Subcutaneous adipose tissue (tissue), 4 donors: ENCODE results near the gene LRMDA. TPM values are rescaled to one million over a fixed set of nuclear protein-coding genes. Genes with fewer than 3 reads are reported as not detected.

Experiments used
- total RNA-seq, 4 donors: library from RNA; depleted of rRNA; stranded (reverse); fragments of >200 nt; gene quantifications; one replicate each; pipeline ENCODE4 v1.1.0, GENCODE V29; 2016
- TF ChIP-seq, protein P1 (sequence below): fragments of 450-650 bp; IDR thresholded peaks from one replicate; pipeline ENCODE4 v1.5.1; 2016; ENCODE audit warnings: low read depth, mild to moderate bottlenecking, control low read depth, antibody characterized with exemption, moderate library complexity

Gene LRMDA
- total RNA-seq, 4 donors from 2014 or later: 17.4 to 92.1 (median 22.8) TPM

- TF ChIP-seq, protein P1, sequence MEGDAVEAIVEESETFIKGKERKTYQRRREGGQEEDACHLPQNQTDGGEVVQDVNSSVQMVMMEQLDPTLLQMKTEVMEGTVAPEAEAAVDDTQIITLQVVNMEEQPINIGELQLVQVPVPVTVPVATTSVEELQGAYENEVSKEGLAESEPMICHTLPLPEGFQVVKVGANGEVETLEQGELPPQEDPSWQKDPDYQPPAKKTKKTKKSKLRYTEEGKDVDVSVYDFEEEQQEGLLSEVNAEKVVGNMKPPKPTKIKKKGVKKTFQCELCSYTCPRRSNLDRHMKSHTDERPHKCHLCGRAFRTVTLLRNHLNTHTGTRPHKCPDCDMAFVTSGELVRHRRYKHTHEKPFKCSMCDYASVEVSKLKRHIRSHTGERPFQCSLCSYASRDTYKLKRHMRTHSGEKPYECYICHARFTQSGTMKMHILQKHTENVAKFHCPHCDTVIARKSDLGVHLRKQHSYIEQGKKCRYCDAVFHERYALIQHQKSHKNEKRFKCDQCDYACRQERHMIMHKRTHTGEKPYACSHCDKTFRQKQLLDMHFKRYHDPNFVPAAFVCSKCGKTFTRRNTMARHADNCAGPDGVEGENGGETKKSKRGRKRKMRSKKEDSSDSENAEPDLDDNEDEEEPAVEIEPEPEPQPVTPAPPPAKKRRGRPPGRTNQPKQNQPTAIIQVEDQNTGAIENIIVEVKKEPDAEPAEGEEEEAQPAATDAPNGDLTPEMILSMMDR: no peak
These were observed 583.8 kb downstream of the LRMDA start for GRCh38 chr10:76015245-76015644.

DNA sequence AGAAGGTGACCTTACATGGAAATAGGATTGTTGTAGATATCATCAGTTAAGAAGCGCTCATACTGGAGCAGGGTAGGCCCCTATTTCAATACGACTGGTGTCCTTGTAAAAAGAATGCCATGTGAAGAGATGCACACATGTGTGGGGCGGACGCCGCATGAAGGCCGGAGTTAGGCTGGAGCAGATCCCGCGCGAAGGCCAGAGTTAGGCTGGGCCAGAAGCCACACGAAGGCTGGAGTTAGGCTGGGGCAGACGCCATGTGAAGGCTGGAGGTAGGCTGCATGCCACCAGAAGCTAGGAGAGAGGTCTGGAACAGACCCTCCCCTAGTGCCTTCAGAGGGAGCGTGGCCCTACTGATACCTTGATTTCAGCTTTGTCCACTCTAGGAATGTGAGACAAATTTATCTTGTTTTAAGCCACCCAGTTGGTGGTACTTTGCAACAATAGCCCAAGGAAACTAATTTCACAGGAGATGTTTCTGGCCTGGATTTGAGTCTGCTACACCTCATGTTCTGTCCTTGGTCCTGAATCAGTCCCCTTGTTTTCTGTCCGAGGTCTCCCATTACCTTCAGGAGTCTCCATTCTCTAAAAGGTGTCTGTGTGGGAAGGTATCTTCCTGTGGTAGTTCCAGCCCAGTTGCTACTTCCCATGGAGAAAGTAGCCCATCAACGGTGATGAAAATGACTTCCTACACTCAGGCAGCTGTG lies 585.8 kb downstream of the LRMDA start:
- TF ChIP-seq, protein P1: no peak

DNA sequence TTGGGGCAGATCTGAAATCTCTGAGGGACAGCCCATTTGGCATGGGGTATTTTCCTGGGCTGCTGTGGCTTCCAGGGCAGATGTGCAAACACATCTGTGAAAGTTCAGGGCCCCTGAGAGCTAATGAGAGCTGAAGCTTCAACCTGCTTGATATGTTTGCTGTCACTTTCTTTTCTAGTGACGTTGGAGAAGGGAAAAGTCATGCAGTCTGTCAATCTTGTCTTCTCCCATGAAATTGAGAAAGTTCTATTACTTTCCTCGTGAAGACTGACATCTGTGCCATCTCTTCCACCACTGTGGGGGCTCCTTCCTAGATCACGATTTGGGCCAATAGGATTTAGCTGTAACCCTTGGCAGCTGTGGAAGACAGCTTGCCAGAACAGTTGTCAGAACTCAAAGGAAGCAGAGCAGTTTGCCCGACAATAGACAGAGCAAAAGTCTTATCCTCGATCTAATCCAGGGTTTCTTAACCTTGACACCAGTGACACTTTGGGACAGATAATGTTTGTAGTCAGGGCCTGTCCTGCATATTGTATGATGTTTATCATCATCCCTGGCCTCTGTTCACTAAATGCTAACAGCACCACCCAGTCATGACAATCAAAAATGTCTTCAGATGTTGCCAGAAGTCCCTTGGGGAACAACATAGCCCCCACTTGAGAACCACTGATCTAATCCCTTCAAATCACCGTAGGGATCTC lies 586.5 kb downstream of the LRMDA start:
- TF ChIP-seq, protein P1: no peak

GRCh38 chr10:76020630-76021029 lies 589.2 kb downstream of the LRMDA start:
- TF ChIP-seq, protein P1: no peak

DNA sequence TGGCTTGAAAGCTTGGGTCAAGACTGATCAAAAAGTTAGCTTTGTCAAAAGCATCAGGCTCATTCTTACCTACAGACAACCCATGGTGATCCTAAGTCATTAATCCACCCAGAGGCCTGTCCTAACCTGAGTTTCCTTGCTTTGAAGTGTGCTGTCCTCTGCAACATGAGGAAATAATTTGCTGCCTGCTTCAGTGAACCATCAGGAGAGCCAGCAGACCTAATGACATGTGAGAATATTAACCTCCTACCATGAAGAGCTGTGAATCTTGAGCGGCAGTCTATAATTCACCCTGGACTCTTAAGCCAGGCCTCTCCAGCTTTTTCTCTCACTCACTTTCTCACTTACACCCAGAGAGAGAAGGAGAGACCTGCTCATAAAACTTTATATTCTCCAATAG lies 590.0 kb downstream of the LRMDA start:
- TF ChIP-seq, protein P1: no peak

DNA sequence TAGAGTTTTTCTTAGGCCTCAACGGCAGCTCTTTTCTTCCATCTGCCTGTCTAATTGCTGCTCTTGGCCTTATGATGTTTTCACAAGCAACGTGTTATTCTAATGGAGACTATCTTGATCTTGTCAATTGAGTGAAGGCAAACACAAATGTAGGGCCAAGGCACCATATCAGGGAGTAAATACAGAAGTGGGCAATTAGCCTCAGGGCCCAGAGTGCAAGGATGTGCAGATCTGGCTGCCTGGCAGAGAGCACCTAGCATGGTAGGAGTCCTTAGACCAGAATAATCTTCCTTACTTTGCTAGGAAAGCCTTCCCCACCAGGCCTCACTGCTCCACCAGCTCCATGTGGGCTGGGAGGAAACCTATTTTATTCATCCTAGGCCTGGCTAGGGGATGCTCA lies 590.9 kb downstream of the LRMDA start:
- TF ChIP-seq, protein P1: no peak

- TF ChIP-seq, protein P1: no peak
These were observed 591.6 kb downstream of the LRMDA start for GRCh38 chr10:76023007-76023406.
